HG03460 (cell line): ENCODE measurements around the gene PLEKHA6.

Source experiments
- ATAC-seq: cut with Tn5 transposase; IDR thresholded peaks from one replicate; pipeline ENCODE4 v1.9.1; 2021; ENCODE audit not compliant: unreplicated experiment

Gene PLEKHA6

DNA sequence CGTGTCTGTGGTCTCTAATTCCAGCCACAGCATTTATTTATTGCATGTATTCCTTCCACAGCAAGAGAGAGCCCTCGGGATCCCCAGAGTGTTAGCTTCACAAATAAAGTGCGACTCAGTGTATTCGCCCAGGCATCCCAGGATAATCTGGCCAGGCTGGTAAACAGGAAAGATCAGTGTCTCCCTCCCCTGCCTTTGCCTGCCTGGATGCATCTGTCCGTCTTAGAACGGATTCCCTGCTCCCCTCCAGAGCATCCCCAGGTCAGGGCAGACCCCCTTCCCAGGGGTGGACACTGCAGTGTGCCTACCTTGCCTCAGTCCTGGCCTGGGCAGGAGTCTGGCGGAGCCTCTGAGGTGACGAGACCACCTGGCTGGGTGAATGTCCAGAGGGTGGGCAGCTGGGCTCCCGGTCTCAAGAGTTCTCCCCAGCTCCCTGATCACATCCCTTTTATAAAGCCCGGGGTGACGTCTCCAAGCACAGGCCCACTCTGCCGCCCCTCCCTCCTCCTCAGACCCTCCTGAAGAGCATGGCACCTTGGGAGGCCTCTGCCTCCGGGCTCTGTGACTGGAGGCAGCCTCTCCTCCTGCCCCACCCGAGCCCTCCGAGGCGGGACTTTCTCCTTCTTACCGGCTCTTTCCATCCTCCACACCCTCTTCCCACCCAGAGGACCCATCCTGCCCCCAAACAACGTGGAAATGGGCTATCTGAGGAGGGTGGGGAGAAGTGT lies 163.5 kb downstream of the PLEKHA6 start, which contains the start of gene KISS1:
Gene KISS1 (minus strand): TSS at position 424 of the 728 bp plus-strand sequence. CDS start 3,615 bp downstream, outside the sequence.
- ATAC-seq = no peak

DNA sequence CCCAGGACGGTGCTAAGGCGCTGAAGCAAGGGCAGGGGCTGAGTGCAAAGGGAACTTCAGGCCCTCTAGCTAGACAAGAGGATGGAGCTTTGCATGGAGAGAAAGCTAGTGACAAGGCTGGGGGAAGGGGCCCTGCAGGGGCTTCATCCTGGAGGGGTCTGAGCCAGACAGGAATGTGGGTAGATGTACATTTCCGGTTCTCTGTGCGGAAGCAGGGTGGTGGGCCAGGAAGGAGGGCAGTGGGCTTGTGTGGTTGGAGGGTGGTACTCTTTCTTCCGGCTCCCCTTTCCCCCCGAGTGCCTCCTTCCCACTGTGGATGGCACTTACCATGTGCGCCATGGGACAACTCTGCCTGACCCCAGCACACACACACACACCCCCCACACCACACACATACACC lies 165.0 kb downstream of the PLEKHA6 start:
- ATAC-seq = no peak

DNA sequence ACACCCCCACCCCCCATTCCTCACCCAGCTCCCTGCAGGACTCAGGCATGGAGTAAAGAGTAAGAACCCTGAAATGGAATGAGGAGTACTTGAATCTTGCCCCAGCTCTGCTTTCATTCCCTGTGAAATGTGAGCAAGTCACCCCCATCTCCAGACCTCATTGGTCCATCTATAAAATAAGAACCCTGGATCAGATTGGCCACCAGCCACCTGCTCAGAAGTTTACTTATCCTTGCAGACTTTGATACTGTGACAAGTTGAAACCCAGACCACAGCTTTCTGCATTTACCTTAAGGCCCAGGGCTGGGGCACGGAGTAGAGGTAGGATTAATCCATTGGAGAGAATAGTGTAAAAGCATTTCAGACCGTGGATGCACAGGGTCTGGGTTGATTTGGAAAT lies 165.6 kb downstream of the PLEKHA6 start:
- no peak for ATAC-seq

DNA sequence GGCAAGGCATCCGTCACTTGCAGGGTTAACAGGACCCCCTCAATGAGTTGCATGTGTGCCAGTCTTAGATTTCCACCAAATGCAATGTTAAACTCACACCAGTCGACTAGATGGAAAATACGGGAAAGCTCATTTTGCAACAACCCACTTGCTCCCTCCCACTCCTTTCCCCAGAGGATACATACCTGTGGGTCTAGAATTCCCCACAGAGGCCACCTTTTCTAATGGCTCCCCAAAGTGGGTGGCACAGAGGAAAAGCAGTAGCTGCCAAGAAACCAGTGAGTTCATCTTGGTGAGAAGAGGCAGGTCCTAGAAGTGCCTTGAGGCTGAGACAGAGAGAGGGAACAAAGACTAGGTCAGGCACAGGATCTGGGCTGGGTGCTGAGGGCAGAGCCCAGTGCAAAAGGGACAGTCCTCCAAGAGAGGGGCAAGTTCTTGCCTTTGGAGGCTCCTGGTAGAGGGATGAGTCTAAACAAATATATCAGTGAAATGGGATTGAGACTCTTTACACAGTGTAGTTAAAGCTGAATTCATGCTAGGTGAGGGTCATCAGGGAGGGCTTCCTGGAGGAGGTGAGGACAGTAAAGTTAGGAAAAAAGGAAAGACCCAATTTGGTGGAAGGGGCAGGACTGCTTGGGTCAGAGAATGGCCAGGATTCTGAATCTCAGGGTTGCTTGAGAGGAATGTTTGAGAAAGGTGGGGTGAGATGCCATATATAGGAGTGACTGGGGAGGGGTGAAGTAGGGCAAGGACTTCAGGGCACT lies 167.0 kb downstream of the PLEKHA6 start:
- no peak for ATAC-seq

DNA sequence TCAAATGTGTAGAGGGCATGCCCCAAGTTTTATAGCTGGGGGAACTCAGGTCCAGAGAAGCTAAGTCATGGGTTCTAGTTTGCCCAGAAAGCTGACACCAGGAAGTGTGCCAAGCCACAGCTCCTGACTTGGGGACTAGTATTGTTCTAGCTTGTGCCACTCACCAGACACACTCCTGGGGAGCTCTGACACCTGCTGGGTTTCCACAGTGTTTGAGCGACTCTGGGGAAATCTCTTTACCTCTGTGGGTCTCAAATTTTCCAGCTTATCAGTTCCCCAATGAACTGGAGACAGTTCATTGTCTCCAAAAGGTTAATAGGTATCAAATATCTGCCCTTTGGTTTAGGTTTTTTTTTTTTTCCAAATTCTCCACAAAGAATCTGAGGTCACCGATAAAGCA lies 167.7 kb downstream of the PLEKHA6 start:
- no peak for ATAC-seq

DNA sequence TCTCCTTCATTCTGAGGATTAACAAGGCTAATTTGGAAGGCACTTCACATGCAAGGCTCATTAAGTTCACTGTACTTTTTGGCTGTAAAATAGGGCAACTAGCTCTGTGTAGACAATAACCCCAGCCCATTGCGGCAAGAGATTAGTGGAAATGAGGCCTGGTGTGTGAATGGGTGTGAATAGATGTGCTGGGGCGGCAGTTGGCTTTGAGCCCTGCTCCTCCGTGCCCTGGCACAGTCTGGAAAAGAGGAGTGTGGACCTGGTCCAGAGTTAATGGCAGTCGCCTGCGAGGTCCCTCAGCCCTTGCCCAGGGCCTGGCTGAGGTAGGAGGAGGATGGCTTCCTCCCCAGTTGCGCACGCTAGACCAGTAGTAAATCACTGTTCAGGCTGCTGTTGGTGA lies 168.3 kb downstream of the PLEKHA6 start:
- ATAC-seq = no peak

DNA sequence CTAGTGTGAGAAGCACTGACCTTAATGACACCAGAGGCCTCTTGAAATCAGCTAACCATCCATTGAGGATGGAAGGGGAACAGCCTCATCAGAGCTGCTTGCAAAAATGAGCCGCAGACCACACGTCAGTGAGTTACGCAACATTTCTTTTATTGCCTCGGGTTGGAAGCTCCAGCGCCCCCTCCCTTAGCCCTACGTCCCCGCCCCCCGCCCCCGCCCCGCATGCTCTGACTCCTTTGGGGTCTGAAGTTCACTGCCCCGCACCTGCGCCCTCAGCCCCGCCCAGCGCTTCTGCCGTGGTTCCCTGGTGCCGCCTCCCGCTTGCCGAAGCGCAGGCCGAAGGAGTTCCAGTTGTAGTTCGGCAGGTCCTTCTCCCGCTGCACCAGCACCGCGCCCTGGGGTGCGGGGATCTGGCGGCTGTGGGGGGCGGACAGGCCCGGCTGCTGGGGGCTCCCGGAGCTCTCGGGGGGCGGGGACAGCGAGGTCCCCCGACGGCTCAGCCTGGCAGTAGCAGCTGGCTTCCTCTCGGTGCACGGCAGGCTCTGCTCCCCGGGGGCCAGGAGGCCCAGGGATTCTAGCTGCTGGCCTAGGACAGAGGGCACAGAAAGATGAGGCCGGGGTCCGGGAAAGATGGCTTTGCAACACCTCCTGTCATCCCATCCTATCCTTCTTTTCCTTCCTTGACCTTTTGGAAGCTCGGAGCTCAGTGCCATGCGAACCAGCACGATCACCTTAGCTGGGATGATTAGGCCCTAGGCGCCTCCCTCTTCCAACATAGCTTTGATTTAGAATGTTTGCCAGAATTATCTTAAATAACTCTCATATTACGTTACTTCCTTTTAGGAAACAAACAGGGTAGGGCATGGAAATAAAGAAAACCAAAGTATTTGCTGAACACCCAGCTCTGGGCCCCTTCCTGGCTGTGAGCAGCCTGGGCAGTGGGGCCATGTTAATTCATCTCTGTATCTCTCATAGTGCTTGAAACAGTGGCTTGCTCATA lies 169.2 kb downstream of the PLEKHA6 start:
- ATAC-seq = no peak

DNA sequence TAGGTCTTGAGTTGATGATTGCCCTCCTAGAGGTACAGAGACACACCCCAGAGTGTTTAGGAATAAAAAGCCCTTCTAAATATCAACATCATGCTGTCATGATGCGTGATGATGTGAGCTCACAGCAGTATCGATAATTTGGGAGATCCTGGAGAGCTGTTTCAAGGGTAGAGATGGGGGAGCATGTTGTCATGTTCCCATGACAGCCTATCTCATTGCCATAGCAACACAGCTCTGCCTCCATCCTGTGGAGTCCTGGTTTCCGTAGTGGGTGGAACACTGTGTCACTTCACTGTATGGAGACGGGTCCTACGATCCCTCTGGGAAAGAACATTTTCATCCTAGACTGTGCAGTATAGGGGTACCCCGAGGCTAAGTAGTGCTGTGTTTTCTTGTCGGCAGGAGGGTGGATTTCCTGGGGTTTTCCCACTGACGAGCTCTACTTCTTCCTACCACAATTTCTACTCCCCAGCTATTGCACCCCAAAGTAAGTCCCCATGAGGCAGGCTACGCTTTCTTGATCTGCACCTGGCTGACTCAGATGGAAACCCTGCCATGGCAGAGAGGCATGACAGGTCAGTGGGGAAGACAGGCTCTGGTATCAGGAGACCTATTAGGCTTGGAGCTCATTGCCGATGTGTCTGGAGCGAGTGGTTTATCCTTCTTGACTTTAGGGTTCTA lies 170.6 kb downstream of the PLEKHA6 start:
- no peak for ATAC-seq

DNA sequence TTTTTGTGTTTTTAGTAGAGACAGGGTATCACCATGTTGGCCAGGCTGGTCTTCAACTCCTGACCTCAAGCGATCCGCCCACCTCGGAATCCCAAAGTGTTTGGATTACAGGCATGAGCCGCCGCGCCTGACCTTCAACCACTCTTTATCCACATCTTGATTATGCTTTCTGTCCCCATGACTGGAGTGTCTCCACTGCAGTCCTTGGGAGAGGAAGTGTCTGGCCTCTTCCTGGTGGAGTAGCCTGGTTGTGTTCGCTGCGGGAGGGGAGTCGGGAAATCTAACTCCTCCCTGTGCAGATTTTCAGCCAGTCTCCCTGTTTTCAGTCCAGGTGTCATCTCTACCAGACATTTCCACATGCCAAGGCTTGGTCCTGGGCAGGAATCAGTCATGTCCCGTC lies 173.1 kb downstream of the PLEKHA6 start:
- no peak for ATAC-seq

DNA sequence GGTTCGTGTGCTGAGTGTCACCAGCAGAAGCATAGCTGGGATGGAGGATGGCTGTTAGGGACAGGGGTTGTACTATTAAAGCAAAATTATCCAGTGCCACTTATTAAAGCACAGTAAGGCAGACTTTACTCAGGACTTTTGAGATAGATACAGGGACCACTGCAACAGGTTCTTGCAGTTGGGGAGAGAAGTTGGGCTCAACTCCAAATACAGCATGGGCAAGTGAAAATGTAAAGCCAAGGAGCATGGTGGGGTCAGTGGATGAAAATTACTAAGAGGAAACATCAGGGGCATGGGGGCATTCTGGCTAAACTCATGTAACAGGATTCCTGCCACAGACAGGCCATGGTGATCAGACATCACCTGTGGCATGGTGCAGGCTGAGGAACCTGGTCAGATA lies 178.6 kb downstream of the PLEKHA6 start:
- no peak for ATAC-seq

DNA sequence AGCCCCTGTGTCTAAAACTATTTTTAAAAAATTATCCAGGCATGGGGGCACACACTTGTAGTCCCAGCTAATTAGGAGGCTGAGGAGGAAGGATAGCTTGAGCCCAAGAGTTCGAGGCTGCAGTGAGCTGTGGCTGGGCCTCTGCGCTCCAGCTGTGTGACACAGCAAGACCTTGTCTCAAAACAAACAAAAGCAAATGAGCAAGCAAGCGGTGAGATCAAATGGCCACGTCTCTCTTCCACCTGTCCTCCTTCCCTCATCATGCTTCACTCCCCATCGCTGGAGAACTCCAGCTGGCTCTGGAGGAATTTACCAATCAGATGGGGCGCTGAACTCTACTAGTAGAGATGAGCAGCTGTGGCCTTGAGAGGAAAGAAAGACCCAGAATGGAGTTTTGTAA lies 179.6 kb downstream of the PLEKHA6 start:
- ATAC-seq = no peak

DNA sequence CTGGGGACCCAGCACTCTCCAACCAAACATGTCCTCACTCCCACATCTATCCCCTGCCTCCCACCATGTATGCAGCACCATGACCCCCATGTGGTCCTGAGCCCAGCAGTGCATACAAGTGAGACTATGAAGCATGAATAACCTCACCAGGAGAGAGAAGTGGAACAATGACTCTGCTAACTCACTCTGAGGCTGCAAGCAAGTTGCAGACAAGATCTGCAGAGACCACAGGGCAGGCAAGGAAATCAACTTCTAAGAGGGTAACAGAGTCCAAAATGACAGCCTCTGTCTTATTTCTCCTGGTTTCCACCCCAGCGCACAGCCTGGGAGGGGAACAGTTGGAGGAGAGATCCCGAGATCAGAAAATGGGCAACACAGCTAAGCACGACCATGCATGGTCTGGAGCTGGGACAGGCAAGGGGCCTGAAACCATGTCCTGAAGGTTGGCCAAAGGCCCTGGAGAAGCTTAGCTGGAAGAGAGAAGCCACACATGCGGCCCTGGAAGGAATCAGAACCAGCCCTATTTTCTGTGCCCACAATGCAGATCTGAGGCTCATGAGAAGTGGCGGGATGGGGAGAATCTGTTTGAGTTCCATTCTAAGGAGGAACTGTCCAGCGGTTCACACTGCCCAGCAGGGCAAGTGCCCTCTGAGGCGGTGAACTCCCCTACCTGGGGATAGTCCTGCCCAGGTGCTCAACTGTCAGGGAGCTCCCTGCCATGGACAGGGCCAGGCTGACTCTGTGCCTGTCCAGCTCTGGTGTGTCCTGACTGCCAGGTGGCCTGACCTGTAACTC lies 181.0 kb downstream of the PLEKHA6 start:
- ATAC-seq = no peak

DNA sequence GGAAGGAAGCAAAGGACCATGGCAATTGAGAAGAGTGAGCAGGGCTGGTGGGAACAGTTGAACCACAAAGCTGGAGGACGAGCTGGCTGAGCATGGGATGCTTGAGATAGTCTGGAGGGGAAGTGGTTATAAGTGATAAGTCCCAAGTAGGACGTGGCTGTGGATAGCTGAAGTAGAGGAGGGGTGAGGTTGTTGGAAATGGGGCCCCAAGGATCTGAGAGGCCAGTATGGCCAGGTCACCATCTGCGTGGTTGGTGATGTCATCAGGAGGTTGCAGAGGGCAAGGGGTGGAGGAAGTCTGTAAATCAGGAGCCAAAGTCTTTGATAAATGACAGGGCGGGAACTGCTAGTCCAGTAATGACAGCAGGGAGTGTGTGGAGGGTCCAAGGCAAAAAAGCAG lies 182.6 kb downstream of the PLEKHA6 start:
- ATAC-seq = no peak

DNA sequence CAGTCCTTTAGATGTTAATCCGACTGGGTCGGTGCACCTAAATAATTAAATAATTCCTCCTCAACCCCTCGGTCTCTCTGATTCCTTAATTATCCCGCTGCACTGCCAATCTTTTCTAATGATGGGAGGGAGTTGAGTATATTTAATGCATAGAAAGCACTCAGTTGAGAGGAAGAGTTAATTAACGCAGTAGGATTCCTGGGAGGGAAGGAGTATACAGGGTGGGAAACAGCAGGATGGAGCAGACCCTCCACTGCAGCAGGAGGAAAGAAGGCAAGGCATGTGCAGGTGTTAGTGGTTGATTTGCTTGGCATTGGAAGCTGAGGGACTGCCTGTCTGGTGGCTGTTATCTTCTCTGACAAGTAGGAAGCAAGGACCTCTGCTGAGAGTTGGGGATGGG lies 183.7 kb downstream of the PLEKHA6 start:
- ATAC-seq = no peak

DNA sequence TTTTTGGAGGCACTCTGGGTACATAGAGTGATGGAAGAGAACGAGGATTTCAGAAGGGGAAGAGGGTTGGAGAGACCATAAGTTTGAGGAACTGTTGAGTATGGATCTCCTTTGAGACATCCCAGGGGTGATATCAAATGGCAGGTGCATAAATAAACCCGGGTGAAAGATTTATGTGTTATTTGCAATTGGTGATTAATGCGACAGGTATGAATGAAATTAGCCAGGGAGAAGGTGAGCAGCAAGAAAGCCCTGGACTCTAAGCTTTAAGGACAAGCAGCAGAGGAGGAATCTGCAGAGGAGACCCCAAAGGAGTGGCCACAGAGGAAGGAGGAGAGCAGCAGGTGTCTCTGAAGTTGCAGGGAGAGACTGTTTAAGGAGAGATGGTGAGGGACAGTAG lies 184.8 kb downstream of the PLEKHA6 start:
- no peak for ATAC-seq

DNA sequence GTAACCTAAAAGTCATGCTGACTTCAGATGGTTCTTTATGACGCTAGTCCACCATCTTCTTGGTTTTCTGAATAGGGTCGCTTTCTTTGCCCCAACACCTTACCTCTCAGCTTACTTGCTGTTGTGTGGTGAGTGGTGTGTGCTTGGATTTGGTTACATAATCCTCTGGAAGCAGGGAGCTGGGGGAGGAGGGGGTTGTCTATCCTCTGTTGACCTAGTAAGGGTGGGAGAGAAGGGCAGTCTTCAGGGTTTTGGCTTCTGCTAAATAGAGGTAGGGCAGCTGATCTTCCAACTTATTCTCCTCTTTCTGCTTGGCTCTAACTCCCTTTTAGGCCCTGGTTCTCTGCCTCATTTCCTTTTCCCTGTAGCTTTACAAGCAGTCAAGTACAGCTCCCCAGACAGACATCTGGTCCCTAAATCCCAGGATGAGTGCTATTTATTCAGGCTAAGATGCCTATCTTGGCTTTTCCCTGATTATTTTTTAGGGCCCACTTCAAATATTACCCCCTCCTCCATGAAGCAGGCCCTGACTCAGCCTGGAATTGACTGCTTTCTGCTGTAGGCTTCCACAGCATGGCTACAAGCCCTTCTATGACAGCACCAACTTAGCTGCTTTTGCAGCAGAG lies 187.2 kb downstream of the PLEKHA6 start:
- no peak for ATAC-seq

DNA sequence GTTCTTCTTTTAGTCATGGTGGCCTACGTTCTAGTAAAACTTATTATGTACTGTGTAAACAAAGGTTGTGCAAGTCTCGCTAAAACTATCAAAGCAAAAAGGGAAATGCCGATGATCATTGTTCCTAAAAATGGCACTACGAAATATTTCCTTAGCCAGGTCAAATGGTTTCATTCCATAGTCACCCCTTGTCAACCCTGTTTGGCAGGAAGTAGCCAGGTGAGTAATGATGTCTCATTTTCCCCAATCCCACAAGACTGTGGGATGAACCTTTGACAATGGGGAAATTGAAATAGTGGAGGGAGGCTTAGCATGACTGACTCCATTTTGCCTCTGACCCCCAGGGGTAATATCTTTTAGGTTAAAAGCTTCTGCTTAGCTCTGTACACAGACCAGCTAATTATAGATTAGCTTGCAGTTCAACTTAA lies 188.0 kb downstream of the PLEKHA6 start:
- no peak for ATAC-seq

DNA sequence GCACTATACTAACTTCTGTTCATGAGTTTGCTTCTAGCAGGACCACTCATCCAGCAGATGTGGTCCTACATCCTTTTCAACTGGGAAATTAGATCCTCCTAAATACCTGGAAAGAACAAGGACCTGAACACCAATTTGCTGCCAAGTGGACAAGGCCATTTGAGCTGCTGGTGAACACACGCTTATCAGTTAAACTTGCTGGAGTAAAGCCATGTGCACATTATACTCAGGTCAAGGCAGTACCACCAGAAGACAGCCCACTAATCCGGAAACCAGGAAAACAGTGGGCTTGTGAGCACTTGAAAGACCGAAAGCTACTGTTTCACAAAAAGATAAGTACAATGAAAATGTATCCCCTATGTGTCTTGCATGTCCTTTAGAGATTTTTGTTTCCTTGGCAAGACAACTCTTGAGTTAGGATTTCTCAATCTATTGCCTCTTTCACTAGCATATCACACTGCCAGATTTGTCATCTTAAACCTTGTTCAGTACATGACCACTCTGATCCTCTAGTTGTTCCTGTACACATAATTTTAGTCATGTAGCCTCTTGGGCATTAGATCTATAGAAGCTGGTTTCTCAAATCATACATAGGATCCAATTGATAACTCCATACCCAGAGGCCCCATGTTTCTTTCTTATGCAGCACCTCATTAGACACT lies 189.1 kb downstream of the PLEKHA6 start:
- no peak for ATAC-seq

DNA sequence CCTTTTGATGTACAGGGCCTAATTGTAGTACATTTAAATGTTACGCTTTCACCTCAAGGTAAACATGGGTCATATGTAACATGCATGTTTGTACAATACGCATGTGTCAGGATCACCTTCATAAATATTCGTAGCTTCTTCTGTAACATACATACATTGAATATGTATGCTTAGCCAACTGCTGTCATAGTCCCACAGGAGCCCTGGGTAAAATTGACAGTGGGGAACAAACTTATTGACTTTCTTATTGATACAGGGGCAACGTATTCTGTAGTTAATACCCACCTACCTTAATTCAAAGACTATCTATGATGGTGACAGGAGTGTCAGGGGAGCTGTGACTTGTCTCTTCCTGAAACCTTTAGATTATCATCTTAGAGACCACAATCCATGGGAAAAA lies 189.9 kb downstream of the PLEKHA6 start:
- ATAC-seq = no peak
